ENCODE data around the gene STUB1.
A peak's percentile ranks its signal among the peaks of the same experiment; 100 is the strongest.

Gene STUB1

GRCh38 chr16:678858-679813, 1.1 kb upstream of the STUB1 start:
- TF ChIP-seq POLR2A (IDR thresholded peaks at IDR 0.05; ENCODE audit: extremely low read depth, insufficient read length) (peak; percentile 37), MYC (IDR thresholded peaks at IDR 0.05; ENCODE audit: low read depth, low read length) (peak; percentile 30; the same call in 1 of the 2 replicates)
- TF ChIP-seq, protein P1, sequence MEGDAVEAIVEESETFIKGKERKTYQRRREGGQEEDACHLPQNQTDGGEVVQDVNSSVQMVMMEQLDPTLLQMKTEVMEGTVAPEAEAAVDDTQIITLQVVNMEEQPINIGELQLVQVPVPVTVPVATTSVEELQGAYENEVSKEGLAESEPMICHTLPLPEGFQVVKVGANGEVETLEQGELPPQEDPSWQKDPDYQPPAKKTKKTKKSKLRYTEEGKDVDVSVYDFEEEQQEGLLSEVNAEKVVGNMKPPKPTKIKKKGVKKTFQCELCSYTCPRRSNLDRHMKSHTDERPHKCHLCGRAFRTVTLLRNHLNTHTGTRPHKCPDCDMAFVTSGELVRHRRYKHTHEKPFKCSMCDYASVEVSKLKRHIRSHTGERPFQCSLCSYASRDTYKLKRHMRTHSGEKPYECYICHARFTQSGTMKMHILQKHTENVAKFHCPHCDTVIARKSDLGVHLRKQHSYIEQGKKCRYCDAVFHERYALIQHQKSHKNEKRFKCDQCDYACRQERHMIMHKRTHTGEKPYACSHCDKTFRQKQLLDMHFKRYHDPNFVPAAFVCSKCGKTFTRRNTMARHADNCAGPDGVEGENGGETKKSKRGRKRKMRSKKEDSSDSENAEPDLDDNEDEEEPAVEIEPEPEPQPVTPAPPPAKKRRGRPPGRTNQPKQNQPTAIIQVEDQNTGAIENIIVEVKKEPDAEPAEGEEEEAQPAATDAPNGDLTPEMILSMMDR (IDR thresholded peaks at IDR 0.05; ENCODE audit: low read depth, low read length) = no peak
- TF ChIP-seq, protein P2, sequence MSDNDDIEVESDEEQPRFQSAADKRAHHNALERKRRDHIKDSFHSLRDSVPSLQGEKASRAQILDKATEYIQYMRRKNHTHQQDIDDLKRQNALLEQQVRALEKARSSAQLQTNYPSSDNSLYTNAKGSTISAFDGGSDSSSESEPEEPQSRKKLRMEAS (IDR thresholded peaks at IDR 0.05; ENCODE audit: low read depth, low read length) = peak; percentile 58; the same call in 1 of the 2 replicates
- peak overlapping the region; percentile 34 for H3K4me3 ChIP-seq (ENCODE audit: low read depth, low read length)
- DNase-seq (ENCODE audit: low read depth) = peak; percentile 70

DNA sequence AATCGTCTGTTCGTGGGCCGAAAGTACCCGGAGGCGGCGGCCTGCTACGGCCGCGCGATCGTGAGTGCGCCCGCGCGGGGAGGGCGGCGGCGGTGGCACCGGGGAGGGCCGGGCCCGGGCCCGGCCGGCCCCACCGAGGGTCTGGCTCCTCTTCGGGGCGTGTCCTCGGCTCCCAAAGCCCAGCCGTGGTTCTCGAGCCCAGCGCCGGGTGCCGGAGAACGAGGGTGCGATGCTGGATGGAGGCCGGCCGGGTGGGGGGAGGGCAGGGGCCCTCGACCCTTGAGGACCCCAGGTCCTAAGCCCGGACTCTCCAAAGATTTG, 375 bp downstream of the STUB1 start:
- TF ChIP-seq POLR2A (IDR thresholded peaks at IDR 0.05; ENCODE audit: extremely low read depth, insufficient read length) = no peak
- TF ChIP-seq, protein P2 (IDR thresholded peaks at IDR 0.05; ENCODE audit: low read depth, low read length) = no peak
- TF ChIP-seq MYC (IDR thresholded peaks at IDR 0.05; ENCODE audit: low read depth, low read length) = no peak
- TF ChIP-seq, protein P1 (IDR thresholded peaks at IDR 0.05; ENCODE audit: low read depth, low read length) = no peak
- no peak for DNase-seq (ENCODE audit: low read depth)
- peak overlapping the region; percentile 78 for H3K4me3 ChIP-seq (ENCODE audit: low read depth, low read length)

DNA sequence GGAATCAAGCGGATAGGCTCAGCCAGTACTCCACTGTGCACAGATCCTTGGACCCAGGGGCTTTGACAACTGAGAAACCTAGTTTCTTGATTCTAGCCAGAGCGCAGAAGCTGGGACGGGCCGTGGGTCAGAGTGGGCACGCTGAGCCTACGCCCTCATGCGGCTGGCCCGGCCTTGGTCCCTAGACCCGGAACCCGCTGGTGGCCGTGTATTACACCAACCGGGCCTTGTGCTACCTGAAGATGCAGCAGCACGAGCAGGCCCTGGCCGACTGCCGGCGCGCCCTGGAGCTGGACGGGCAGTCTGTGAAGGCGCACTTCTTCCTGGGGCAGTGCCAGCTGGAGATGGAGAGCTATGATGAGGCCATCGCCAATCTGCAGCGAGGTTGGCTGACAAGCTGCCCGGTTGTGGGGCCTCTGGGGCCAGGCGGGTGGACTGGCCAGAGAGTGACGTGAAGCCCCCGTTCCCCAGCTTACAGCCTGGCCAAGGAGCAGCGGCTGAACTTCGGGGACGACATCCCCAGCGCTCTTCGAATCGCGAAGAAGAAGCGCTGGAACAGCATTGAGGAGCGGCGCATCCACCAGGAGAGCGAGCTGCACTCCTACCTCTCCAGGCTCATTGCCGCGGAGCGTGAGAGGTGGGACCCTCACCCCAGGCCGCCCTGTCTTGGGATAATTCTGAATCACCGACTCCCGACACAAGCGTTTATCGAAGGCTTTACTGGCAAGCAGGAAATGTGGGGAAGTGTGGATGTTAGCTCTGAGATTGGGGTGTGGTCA, 946 bp downstream of the STUB1 start:
- DNase-seq (ENCODE audit: low read depth) = peak; percentile 57
- TF ChIP-seq POLR2A (IDR thresholded peaks at IDR 0.05; ENCODE audit: extremely low read depth, insufficient read length) = no peak
- TF ChIP-seq, protein P1 (IDR thresholded peaks at IDR 0.05; ENCODE audit: low read depth, low read length) = peak; percentile 8

GRCh38 chr16:681746-682427, 1.7 kb downstream of the STUB1 start:
- DNase-seq (ENCODE audit: low read depth) = no peak
- no peak overlapping the region for H3K4me3 ChIP-seq (ENCODE audit: low read depth, low read length)

More for the DNA sequence above, 946 bp downstream of the STUB1 start:
- H3K4me3 ChIP-seq (ENCODE audit: low read depth, low read length) = peak overlapping the region; percentile 78

More at GRCh38 chr16:681746-682427, 1.7 kb downstream of the STUB1 start:
- TF ChIP-seq, protein P2 (IDR thresholded peaks at IDR 0.05; ENCODE audit: low read depth, low read length) = no peak
- TF ChIP-seq, protein P1 (IDR thresholded peaks at IDR 0.05; ENCODE audit: low read depth, low read length) = no peak
- TF ChIP-seq MYC (IDR thresholded peaks at IDR 0.05; ENCODE audit: low read depth, low read length) (no peak), POLR2A (IDR thresholded peaks at IDR 0.05; ENCODE audit: extremely low read depth, insufficient read length) (no peak)

All from NB4 (cell line).